ENCODE measurements around the gene CEP128.

The CEP128 gene

DNA sequence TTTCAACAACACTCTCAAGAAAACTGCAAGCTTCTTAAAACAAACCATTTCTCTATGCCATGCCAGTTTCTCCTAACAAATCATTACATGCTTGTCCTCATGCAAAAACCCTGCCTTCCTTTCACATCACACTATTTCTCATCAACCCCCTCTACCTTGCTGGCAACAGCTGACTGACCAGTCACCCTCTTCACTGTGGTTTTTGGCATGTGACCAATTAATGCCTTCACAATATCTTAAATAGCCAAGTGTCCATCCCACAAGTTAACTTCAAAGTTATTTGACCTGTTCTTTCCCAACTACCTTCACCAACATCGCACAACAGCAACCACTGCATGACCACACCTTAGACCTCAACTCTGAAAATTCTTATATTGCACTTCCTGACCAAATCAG lies 159.6 kb downstream of the CEP128 start:
- no peak overlapping the region for H3K9ac ChIP-seq (ENCODE audit: low read length)
- no peak overlapping the region for H3K4me3 ChIP-seq (ENCODE audit: low read length)
- no peaks in the 10 kb centered on the region for H3K27me3 ChIP-seq (ENCODE audit: low read depth, low read length)
- H3K9me3 ChIP-seq (ENCODE audit: insufficient read depth, low read length), result no peaks in the 10 kb centered on the region
- no peak overlapping the region for H3K27ac ChIP-seq (ENCODE audit: low read length)
- H4K20me1 ChIP-seq (ENCODE audit: insufficient read depth, low read length), result no peaks in the 10 kb centered on the region
- no peak overlapping the region for H3K4me2 ChIP-seq (ENCODE audit: low read length)
- TF ChIP-seq, protein P1, sequence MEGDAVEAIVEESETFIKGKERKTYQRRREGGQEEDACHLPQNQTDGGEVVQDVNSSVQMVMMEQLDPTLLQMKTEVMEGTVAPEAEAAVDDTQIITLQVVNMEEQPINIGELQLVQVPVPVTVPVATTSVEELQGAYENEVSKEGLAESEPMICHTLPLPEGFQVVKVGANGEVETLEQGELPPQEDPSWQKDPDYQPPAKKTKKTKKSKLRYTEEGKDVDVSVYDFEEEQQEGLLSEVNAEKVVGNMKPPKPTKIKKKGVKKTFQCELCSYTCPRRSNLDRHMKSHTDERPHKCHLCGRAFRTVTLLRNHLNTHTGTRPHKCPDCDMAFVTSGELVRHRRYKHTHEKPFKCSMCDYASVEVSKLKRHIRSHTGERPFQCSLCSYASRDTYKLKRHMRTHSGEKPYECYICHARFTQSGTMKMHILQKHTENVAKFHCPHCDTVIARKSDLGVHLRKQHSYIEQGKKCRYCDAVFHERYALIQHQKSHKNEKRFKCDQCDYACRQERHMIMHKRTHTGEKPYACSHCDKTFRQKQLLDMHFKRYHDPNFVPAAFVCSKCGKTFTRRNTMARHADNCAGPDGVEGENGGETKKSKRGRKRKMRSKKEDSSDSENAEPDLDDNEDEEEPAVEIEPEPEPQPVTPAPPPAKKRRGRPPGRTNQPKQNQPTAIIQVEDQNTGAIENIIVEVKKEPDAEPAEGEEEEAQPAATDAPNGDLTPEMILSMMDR (IDR thresholded peaks at IDR 0.05; ENCODE audit: low read depth, low read length), result no peak
- no peak for TF ChIP-seq EZH2phosphoT487 (IDR thresholded peaks at IDR 0.05; ENCODE audit: low read depth)
- H3K36me3 ChIP-seq (replicated peaks; ENCODE audit: low read depth, low read length), result peaks cover 15% of the 10 kb centered on the region
- H3K4me1 ChIP-seq (ENCODE audit: low read length), result peaks cover 8% of the 10 kb centered on the region
- no peaks in the 10 kb centered on the region for H3K79me2 ChIP-seq (ENCODE audit: low read length)
- no peak overlapping the region for H2AFZ ChIP-seq (ENCODE audit: low read depth, low read length)

DNA sequence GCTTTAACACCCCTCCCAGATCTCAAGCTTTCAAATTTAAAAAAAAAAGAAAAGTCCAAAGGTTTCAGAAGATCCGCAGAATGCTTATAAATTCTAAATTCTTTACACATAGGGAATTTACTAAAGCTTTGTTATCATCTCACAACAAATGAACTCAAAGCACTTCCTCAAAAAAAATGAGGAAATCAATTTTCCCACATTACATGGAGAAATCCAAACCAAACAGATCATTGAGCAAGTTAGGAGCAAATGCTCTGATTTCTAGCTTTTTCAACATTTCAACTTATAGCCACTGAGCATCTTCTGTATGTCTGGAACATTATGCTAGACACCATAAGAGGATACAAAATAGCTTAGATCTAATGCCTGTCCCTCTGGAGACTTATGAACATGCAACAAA lies 161.0 kb downstream of the CEP128 start:
- H3K79me2 ChIP-seq (ENCODE audit: low read length), result no peaks in the 10 kb centered on the region
- H4K20me1 ChIP-seq (ENCODE audit: insufficient read depth, low read length), result no peaks in the 10 kb centered on the region
- no peaks in the 10 kb centered on the region for H3K9me3 ChIP-seq (ENCODE audit: insufficient read depth, low read length)
- no peaks in the 10 kb centered on the region for H3K27me3 ChIP-seq (ENCODE audit: low read depth, low read length)
- H3K27ac ChIP-seq (ENCODE audit: low read length), result no peak overlapping the region
- no peak overlapping the region for H2AFZ ChIP-seq (ENCODE audit: low read depth, low read length)
- peaks cover 3% of the 10 kb centered on the region; the same call in 1 of the 2 replicates for H3K4me1 ChIP-seq (ENCODE audit: low read length)
- no peak overlapping the region for H3K4me3 ChIP-seq (ENCODE audit: low read length)
- H3K4me2 ChIP-seq (ENCODE audit: low read length), result no peak overlapping the region
- H3K36me3 ChIP-seq (replicated peaks; ENCODE audit: low read depth, low read length), result peaks cover 18% of the 10 kb centered on the region
- TF ChIP-seq, protein P1 (IDR thresholded peaks at IDR 0.05; ENCODE audit: low read depth, low read length), result no peak
- TF ChIP-seq EZH2phosphoT487 (IDR thresholded peaks at IDR 0.05; ENCODE audit: low read depth), result no peak
- H3K9ac ChIP-seq (ENCODE audit: low read length), result no peak overlapping the region

DNA sequence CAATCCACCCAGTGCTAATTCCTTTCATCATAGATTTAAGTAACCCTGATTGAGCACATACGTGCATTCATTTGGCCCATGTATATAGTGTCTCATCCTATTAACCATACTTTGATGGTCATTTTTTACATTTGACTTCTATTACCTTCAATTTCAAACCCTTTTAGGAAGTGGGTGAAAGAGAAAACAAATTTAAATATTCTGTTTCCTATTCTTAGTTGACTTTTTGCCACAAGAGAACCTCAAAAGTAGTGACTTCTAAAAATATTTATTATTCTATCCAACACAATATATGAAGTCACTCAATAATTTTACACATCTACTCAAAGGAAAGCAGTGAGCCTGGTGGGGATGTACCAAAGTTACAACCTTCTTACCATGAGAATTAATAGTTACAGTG lies 164.9 kb downstream of the CEP128 start:
- Histone ChIP-seq H3K9me3 (ENCODE audit: insufficient read depth, low read length) (no peaks in the 10 kb centered on the region), H3K27me3 (ENCODE audit: low read depth, low read length) (no peaks in the 10 kb centered on the region), H3K4me2 (ENCODE audit: low read length) (no peak overlapping the region), H4K20me1 (ENCODE audit: insufficient read depth, low read length) (no peaks in the 10 kb centered on the region), H3K9ac (ENCODE audit: low read length) (no peak overlapping the region), H3K27ac (ENCODE audit: low read length) (no peak overlapping the region), H3K4me3 (ENCODE audit: low read length) (no peak overlapping the region), H2AFZ (ENCODE audit: low read depth, low read length) (no peak overlapping the region), H3K4me1 (ENCODE audit: low read length) (peaks cover 9% of the 10 kb centered on the region), H3K79me2 (ENCODE audit: low read length) (no peaks in the 10 kb centered on the region), H3K36me3 (replicated peaks; ENCODE audit: low read depth, low read length) (peaks cover 7% of the 10 kb centered on the region)
- TF ChIP-seq EZH2phosphoT487 (IDR thresholded peaks at IDR 0.05; ENCODE audit: low read depth), result no peak
- TF ChIP-seq, protein P1 (IDR thresholded peaks at IDR 0.05; ENCODE audit: low read depth, low read length), result no peak

DNA sequence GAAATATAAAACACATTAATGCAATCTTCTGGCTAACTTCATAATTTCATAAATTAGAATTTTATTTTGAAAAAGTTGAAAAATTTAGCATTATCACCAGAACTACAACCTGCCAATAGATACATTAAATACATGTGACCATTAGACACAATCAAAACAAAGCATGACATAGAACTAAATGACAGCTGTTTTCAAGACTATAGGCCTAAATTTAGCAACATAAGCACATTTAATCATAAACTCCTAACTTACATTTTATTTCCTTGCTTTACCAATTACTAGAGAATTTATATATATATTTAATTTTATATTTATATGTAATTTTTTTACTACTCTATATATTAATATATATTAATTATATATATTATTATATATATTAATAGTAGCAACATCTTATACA lies 165.4 kb downstream of the CEP128 start:
- H4K20me1 ChIP-seq (ENCODE audit: insufficient read depth, low read length), result no peaks in the 10 kb centered on the region
- H3K27me3 ChIP-seq (ENCODE audit: low read depth, low read length), result no peaks in the 10 kb centered on the region
- H3K79me2 ChIP-seq (ENCODE audit: low read length), result no peaks in the 10 kb centered on the region
- H3K9me3 ChIP-seq (ENCODE audit: insufficient read depth, low read length), result no peaks in the 10 kb centered on the region
- no peak overlapping the region for H3K9ac ChIP-seq (ENCODE audit: low read length)
- no peak overlapping the region for H3K4me3 ChIP-seq (ENCODE audit: low read length)
- peaks cover 12% of the 10 kb centered on the region for H3K4me1 ChIP-seq (ENCODE audit: low read length)
- no peak overlapping the region for H3K27ac ChIP-seq (ENCODE audit: low read length)
- H3K36me3 ChIP-seq (replicated peaks; ENCODE audit: low read depth, low read length), result peaks cover 7% of the 10 kb centered on the region
- no peak overlapping the region for H2AFZ ChIP-seq (ENCODE audit: low read depth, low read length)
- TF ChIP-seq EZH2phosphoT487 (IDR thresholded peaks at IDR 0.05; ENCODE audit: low read depth), result no peak
- TF ChIP-seq, protein P1 (IDR thresholded peaks at IDR 0.05; ENCODE audit: low read depth, low read length), result no peak
- H3K4me2 ChIP-seq (ENCODE audit: low read length), result no peak overlapping the region
